Panc1 (cell line): ENCODE data around the gene CACNA1C.

Source experiments
- CTCF ChIP-seq: fragments of 450-650 bp; IDR thresholded peaks from 2 replicates; pipeline ENCODE4 v1.5.1; 2017; ENCODE audit warnings: mild to moderate bottlenecking
- POLR2AphosphoS5 ChIP-seq: IDR thresholded peaks from 2 replicates; pipeline ENCODE4 v1.6.1; 2012; ENCODE audit warnings: mild to moderate bottlenecking, low read depth, low read length, moderate library complexity
- TCF7L2 ChIP-seq: IDR thresholded peaks from 2 replicates; pipeline ENCODE4 v1.6.1; 2011; ENCODE audit warnings: mild to moderate bottlenecking, low read depth, low read length, inconsistent platforms

- TF ChIP-seq CTCF (no peak), POLR2AphosphoS5 (no peak), TCF7L2 (no peak)
Measured at GRCh38 chr12:2136901-2137300, 84.1 kb downstream of the CACNA1C start.
